GM12878 (cell line): ENCODE data around the gene TAS2R19. TPM values are rescaled to one million over a fixed set of nuclear protein-coding genes. Genes with fewer than 3 reads are reported as not detected.

Source experiments
- ATAC-seq: fragments of 200-7000 bp; cut with Tn5 transposase; 3 replicates; pipeline ENCODE4 v1.9.1; 2020; ENCODE audit warnings: mild to moderate bottlenecking, moderate library complexity
- Bru-seq: library from RNA; stranded (reverse); fragments of 400-500 nt; gene quantifications from one replicate; lab custom pipeline; 2021; lab: Mats Ljungman, UMichigan
- BruChase-seq, 2 experiments: library from RNA; stranded (reverse); fragments of 400-500 nt; gene quantifications; one replicate each; lab custom pipeline; 2021; lab: Mats Ljungman, UMichigan
- BruUV-seq: library from RNA; stranded (reverse); fragments of 400-500 nt; replicated peaks from 2 replicates; lab custom pipeline; 2021; lab: Mats Ljungman, UMichigan
- CTCF ChIA-PET: fragments of 300-600 bp; sonication (Branson Sonifier 250); formaldehyde crosslinking; extraction: SDS; loops from one replicate; lab custom pipeline; 2021; ENCODE audit warnings: inconsistent platforms; lab: Yijun Ruan, JAX
- POLR2A ChIA-PET: fragments of 350-600 bp; formaldehyde crosslinking; extraction: SDS; loops from one replicate; lab custom pipeline; 2021; ENCODE audit warnings: inconsistent platforms; lab: Charles Lee
- RAD21 ChIA-PET: fragments of 300-600 bp; sonication (Branson Sonifier 250); formaldehyde crosslinking; loops from one replicate; lab custom pipeline; 2023; ENCODE audit warnings: antibody characterized with exemption; ENCODE audit not compliant: unreplicated experiment; lab: Charles Lee
- SMC1A ChIA-PET: fragments of 300-600 bp; sonication (Branson Sonifier 250); formaldehyde crosslinking; loops from one replicate; lab custom pipeline; 2023; ENCODE audit not compliant: unreplicated experiment, uncharacterized antibody; lab: Charles Lee
- DNase-seq: peaks from one replicate; pipeline ENCODE4 v3.0.0-alpha.2; 2011; ENCODE audit warnings: low read depth, low spot score
- FAIRE-seq: peaks from 3 replicates; lab custom pipeline; 2011; peaks lifted over from hg19 to GRCh38; lab: Jason Lieb, UNC
- H2AFZ ChIP-seq: 2 replicates; pipeline ENCODE4 v1.6.0; 2011; ENCODE audit warnings: low read depth, low read length, control low read depth; ENCODE audit not compliant: control insufficient read depth
- H3K27ac ChIP-seq: 2 replicates; pipeline ENCODE4 v1.5.1; 2011; ENCODE audit warnings: control low read depth; ENCODE audit not compliant: control insufficient read depth, insufficient read depth
- H3K27me3 ChIP-seq, 2 experiments: replicated peaks in 1 of 2; 2 replicates each; pipeline versions ENCODE4 v1.6.0 to v1.6.1; 2011; ENCODE audit warnings: low read length in 1 of 2; ENCODE audit not compliant: control insufficient read depth in 2 of 2, insufficient read depth in 2 of 2
- H3K36me3 ChIP-seq, 2 experiments: 2 replicates each; pipeline ENCODE4 v1.5.1; 2011; ENCODE audit warnings: low read length in 1 of 2; ENCODE audit not compliant: control insufficient read depth in 2 of 2, insufficient read depth in 2 of 2
- H3K4me1 ChIP-seq: 2 replicates; pipeline ENCODE4 v1.6.1; 2011; ENCODE audit warnings: mild to moderate bottlenecking, low read length, moderate library complexity, mixed read lengths; ENCODE audit not compliant: control insufficient read depth, insufficient read depth
- H3K4me2 ChIP-seq: 2 replicates; pipeline ENCODE4 v1.6.0; 2011; ENCODE audit warnings: control low read depth; ENCODE audit not compliant: control insufficient read depth, insufficient read depth
- H3K4me3 ChIP-seq: fragments of 200-600 bp; sonication (generic); 2 replicates; pipeline ENCODE4 v1.5.1; 2016
- H3K79me2 ChIP-seq: 2 replicates; pipeline ENCODE4 v1.6.0; 2011; ENCODE audit warnings: low read length; ENCODE audit not compliant: control insufficient read depth, insufficient read depth
- H3K9ac ChIP-seq: 2 replicates; pipeline ENCODE4 v1.8.0; 2011; ENCODE audit warnings: low read length, control low read depth, mixed read lengths; ENCODE audit not compliant: control insufficient read depth, insufficient read depth
- H3K9me3 ChIP-seq: replicated peaks from 3 replicates; pipeline ENCODE4 v1.5.1; 2011; ENCODE audit warnings: mild to moderate bottlenecking, low read length; ENCODE audit not compliant: control insufficient read depth, insufficient read depth
- H4K20me1 ChIP-seq: 2 replicates; pipeline ENCODE4 v1.6.0; 2011; ENCODE audit not compliant: control insufficient read depth, insufficient read depth
- ETV6 ChIP-seq, 2 experiments: fragments of 450-650 bp in 1 of 2; IDR thresholded peaks in 1 of 2; conservative IDR thresholded peaks in 1 of 2; 2 replicates each; pipeline ENCODE4 v1.6.1; 2014; ENCODE audit warnings: antibody characterized with exemption in 1 of 2, borderline replicate concordance in 1 of 2, low read depth in 1 of 2, mild to moderate bottlenecking in 1 of 2, moderate library complexity in 1 of 2
- EZH2 ChIP-seq: IDR thresholded peaks from 2 replicates; pipeline ENCODE4 v1.6.1; 2012; ENCODE audit warnings: low read depth, mild to moderate bottlenecking, control low read depth, inconsistent platforms, low read length, borderline replicate concordance; ENCODE audit not compliant: control insufficient read depth
- FOXK2 ChIP-seq: fragments of 450-650 bp; IDR thresholded peaks from 2 replicates; pipeline ENCODE4 v1.6.1; 2017; ENCODE audit warnings: mild to moderate bottlenecking, moderate library complexity
- IRF5 ChIP-seq: fragments of 450-650 bp; IDR thresholded peaks from 2 replicates; pipeline ENCODE4 v1.6.1; 2017; ENCODE audit warnings: borderline replicate concordance
- JUND ChIP-seq: IDR thresholded peaks from 2 replicates; pipeline ENCODE4 v1.6.1; 2012; ENCODE audit warnings: low read depth, mild to moderate bottlenecking, low read length, improper control_type of control experiment, moderate library complexity
- MTA3 ChIP-seq: IDR thresholded peaks from 2 replicates; pipeline ENCODE4 v1.6.1; 2012; ENCODE audit warnings: low read length, inconsistent platforms, borderline replicate concordance
- POLR2A ChIP-seq: IDR thresholded peaks from 2 replicates; pipeline ENCODE4 v1.6.1; 2011; ENCODE audit warnings: low read depth, mild to moderate bottlenecking, low read length
- RELA ChIP-seq: fragments of 450-650 bp; IDR thresholded peaks from 2 replicates; pipeline ENCODE4 v1.8.0; 2014; ENCODE audit warnings: borderline replicate concordance; ENCODE audit not compliant: partially characterized antibody
- SKIL ChIP-seq: fragments of 450-650 bp; IDR thresholded peaks from 2 replicates; pipeline ENCODE4 v1.6.1; 2017; ENCODE audit warnings: mild to moderate bottlenecking, low read depth, inconsistent platforms; ENCODE audit not compliant: poor library complexity, severe bottlenecking
- SMC3 ChIP-seq: IDR thresholded peaks from 2 replicates; pipeline ENCODE4 v1.6.1; 2011; ENCODE audit warnings: low read length, improper control_type of control experiment, borderline replicate concordance
- TCF12 ChIP-seq: IDR thresholded peaks from 2 replicates; pipeline ENCODE4 v1.6.1; 2011; ENCODE audit warnings: low read depth, mild to moderate bottlenecking, low read length
- ZBTB11 ChIP-seq: fragments of 450-650 bp; formaldehyde crosslinking; IDR thresholded peaks from 2 replicates; pipeline ENCODE4 v1.5.0; 2022; ENCODE audit warnings: mild to moderate bottlenecking, missing genetic modification characterization
- ZNF274 ChIP-seq: IDR thresholded peaks from one replicate; pipeline ENCODE4 v1.8.0; 2011; ENCODE audit not compliant: insufficient read length, insufficient read depth
- WGBS: methylation state at CpG from one replicate; pipeline ENCODE4 v1.1.6; 2016; ENCODE audit warnings: low lambda C conversion rate; ENCODE audit not compliant: insufficient replicate concordance, insufficient coverage; ENCODE audit errors: missing lambda C conversion rate; 5-methylcytosine and 5-hydroxymethylcytosine counted together
- in situ Hi-C: fragments of 300-500 bp; cut with MboI; formaldehyde crosslinking; loops from 9 replicates; pipeline ENCODE4 v1.14.3; 2018; ENCODE audit warnings: mixed read lengths
- intact Hi-C: fragments of 100-400 bp; cut with micrococcal nuclease; formaldehyde crosslinking; loops from one replicate; pipeline ENCODE4 v1.14.2; 2022; ENCODE audit not compliant: unreplicated experiment
- long read RNA-seq, 2 experiments: library from polyadenylated mRNA; unstranded; transcript quantifications; one replicate each; pipeline ENCODE4 v2.0.0, GENCODE V29; 2019 to 2020
- polyA minus RNA-seq, 3 experiments: library from RNA; depleted of rRNA, polyadenylated mRNA; stranded (reverse); fragments of >200 nt; gene quantifications; 2 replicates each; pipeline ENCODE4 v1.2.3, GENCODE V29; 2011
- polyA plus RNA-seq, 11 experiments: library from polyadenylated mRNA; depleted of rRNA in 4 of 11; unstranded in 6 of 11; stranded (reverse) in 5 of 11; fragments of >200 nt; fragmentation: Nextera tagmentation in 4 of 11; fragmentation: Illumina TruSeq in 1 of 11; extraction: Ambion mirVana in 4 of 11; extraction: Trizol in 1 of 11; gene quantifications; 1 replicate in 1 of 11; 2 replicates in 10 of 11; pipeline versions ENCODE4 v1.2.1 to v1.2.3, GENCODE V29; 2011 to 2016; ENCODE audit warnings: inconsistent platforms in 2 of 11, missing spikeins in 2 of 11, low read depth in 1 of 11
- total RNA-seq, 4 experiments: library from RNA; depleted of rRNA in 3 of 4; stranded (reverse); fragments of >200 nt in 3 of 4; fragmentation: Illumina TruSeq in 1 of 4; extraction: Trizol in 1 of 4; gene quantifications; 2 replicates each; pipeline versions ENCODE4 v1.2.1 to v1.2.3, GENCODE V29; 2013 to 2021

TAS2R19 gene, protein sequence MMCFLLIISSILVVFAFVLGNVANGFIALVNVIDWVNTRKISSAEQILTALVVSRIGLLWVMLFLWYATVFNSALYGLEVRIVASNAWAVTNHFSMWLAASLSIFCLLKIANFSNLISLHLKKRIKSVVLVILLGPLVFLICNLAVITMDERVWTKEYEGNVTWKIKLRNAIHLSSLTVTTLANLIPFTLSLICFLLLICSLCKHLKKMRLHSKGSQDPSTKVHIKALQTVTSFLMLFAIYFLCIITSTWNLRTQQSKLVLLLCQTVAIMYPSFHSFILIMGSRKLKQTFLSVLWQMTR
- total RNA-seq (2013; cell fraction: nucleolus; rRNA removed), result 165 and 171 TPM in 2 replicates
- total RNA-seq (2014; rRNA removed), result 5.2 and 8.0 TPM in 2 replicates
- total RNA-seq (2014; rRNA removed; fragmentation: Illumina TruSeq; extraction: Trizol), result 6.9 and 8.3 TPM in 2 replicates
- total RNA-seq (2021), result 1.4 and 2.7 TPM in 2 replicates
- not detected for polyA plus RNA-seq (2011; ENCODE audit: low read depth)
- 1.6 and 1.7 TPM in 2 replicates for polyA plus RNA-seq (2011; rRNA removed)
- 0.07 and 0.10 TPM in 2 replicates for polyA plus RNA-seq (2011; cell fraction: cytosol; rRNA removed)
- polyA plus RNA-seq (2011; cell fraction: nucleus; rRNA removed), result 5.8 and 6.1 TPM in 2 replicates
- 0.32 and 0.53 TPM in 2 replicates for polyA plus RNA-seq (2012)
- polyA plus RNA-seq (2014; fragmentation: Illumina TruSeq; extraction: Trizol), result 0.46 and 0.48 TPM in 2 replicates
- polyA plus RNA-seq (2014; fragmentation: Nextera tagmentation; extraction: Ambion mirVana), result under 1 TPM; 0.16 to 0.18 TPM
- 0.10 and 0.32 TPM in 2 replicates for polyA plus RNA-seq (2014; rRNA removed)
- under 1 TPM in 1 of 2 experiments, not detected in 1; 0.20 TPM for polyA plus RNA-seq (2016; fragmentation: Nextera tagmentation; extraction: Ambion mirVana)
- polyA minus RNA-seq (2011; rRNA and poly(A)+ RNA removed), result 42.5 and 44.3 TPM in 2 replicates
- 1.6 TPM in 1 of 2 replicates, not detected in the other for polyA minus RNA-seq (2011; cell fraction: cytosol; rRNA and poly(A)+ RNA removed)
- 85.0 and 128 TPM in 2 replicates for polyA minus RNA-seq (2011; cell fraction: nucleus; rRNA and poly(A)+ RNA removed)
- Bru-seq, nascent RNA, result percentile 90 among the genes with signal in this experiment
- BruChase-seq, experiment 1, labeled RNA remaining after a 6-hour chase, result percentile 84 among the genes with signal in this experiment
- BruChase-seq, experiment 2, labeled RNA remaining after a 2-hour chase, result percentile 90 among the genes with signal in this experiment
- long read RNA-seq, experiment 1, result 0 reads
- long read RNA-seq, experiment 2, result 0 reads

GRCh38 chr12:11022520-11022919, at the start of gene TAS2R19:
TSS of gene TAS2R19 (minus strand) at chr12:11022620. CDS start at chr12:11022571, 49 bp downstream.
- ATAC-seq, result no peak
- Histone ChIP-seq H3K79me2 (no peaks in the 10 kb centered on the region), H3K27me3 (no peaks in the 10 kb centered on the region), H3K36me3 (no peaks in the 10 kb centered on the region; a peak in 1 of 4 replicates), H3K9me3 (no peaks in the 10 kb centered on the region; the same call in 1 of the 3 replicates), H3K4me2 (no peak within 1 kb of the TSS), H2AFZ (no peak within 1 kb of the TSS), H3K9ac (no peak within 1 kb of the TSS), H3K27ac (no peak within 1 kb of the TSS), H4K20me1 (no peaks in the 10 kb centered on the region), H3K4me1 (no peaks in the 10 kb centered on the region), H3K4me3 (no peak within 1 kb of the TSS)
- ChIA-PET SMC1A (interaction anchor here (1.2 kb wide), 1 partner anchor 15 kb away, joined by 3 read pairs; no protein-coding TSS in a partner anchor), RAD21 (no interaction called here), CTCF (interaction anchor here (1.2 kb wide), 1 partner anchor 9 kb away, joined by 3 read pairs; no protein-coding TSS in a partner anchor), POLR2A (no interaction called here)
- WGBS, result 100% methylated on average over 1 of the region's 1 CpG
- no peak for DNase-seq
- intact Hi-C loops (no loop called here), in situ Hi-C loops (no loop called here)
- FAIRE-seq, result no peak
- BruUV-seq, result no TSS peak
- TF ChIP-seq JUND (no peak), IRF5 (no peak), ETV6 (conservative IDR thresholded peaks at IDR 0.05 in 1 of 2, IDR thresholded peaks at IDR 0.05 in 1 of 2; ENCODE audit: borderline replicate concordance in 1 of 2, low read depth in 1 of 2) (no peak), FOXK2 (no peak), SMC3 (no peak), RELA (no peak), EZH2 (no peak), POLR2A (no peak), SKIL (no peak), MTA3 (no peak), ZBTB11 (no peak), ZNF274 (no peak), TCF12 (no peak)
